Activated CD8-positive, alpha-beta memory T cell treated with anti-CD3 and anti-CD28 coated beads, Interleukin-2, amount 50 U/mL, for 4 hours (primary cell): ENCODE data around the gene PRPF18.

ENCODE experiments used
- DNase-seq: peaks from one replicate; pipeline ENCODE4 v3.0.0-alpha.2; 2020

The PRPF18 gene

DNA sequence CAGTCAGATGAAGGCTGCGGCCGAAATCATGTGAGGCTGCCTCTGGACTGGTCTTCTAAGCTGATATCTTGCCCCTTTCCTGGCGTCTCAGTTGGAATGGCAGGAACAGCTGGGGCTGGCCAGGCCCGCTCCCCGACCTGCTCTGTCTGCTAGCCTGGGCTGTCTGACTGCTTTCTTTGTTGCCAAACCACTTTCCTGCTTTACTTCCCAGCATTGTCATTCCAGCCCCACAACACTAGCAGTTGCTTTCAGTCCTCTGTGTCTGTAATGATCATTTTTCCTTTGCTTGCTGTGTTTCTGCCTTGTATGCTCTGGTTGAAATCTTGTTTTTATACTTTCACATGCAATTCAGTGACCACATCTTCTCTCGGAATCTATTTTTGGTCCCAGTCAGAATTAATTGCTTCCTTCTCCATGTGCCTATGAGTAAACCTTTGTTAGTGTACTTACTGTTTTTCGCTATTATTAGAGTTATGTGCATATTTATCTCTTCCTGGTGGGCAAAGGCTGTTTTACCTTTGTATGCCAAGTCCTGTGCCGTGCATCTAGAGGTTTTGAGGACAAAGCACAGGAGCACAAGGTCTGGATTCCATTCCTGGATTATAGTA lies 21.6 kb downstream of the PRPF18 start:
- no peak for DNase-seq

DNA sequence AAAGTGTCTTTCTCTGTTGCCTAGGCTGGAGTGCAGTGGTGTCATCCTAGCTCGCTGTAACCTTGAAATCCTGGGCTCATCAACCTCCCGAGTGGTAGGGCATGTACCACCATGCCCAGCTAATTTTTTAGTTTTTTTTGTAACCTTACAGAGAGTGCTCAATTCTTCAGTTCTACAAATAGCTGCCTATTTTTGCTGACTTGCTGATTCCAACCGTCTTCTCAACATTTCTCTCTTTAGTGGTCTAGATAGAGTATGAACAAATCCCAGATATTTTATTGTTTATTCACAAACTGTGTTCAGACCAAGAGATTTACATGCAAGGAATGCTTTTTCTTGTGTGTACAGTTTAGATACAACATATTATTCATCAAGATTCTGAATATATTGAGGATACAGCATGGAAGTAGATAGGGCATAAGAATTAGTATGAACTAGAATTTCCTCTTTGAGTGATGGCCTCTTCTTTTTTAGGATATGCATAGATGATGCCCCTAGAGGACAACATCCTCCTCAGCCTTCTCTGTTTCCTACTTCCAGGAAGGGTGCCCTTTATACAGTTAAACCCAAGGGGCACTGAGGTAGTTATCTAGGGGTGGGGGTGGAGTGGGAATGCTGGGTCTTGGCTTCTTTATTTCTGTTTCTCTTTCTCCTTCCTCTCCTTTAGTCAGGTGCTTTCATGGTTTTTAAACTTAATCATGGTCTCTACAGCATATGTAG lies 26.0 kb downstream of the PRPF18 start:
- no peak for DNase-seq

DNA sequence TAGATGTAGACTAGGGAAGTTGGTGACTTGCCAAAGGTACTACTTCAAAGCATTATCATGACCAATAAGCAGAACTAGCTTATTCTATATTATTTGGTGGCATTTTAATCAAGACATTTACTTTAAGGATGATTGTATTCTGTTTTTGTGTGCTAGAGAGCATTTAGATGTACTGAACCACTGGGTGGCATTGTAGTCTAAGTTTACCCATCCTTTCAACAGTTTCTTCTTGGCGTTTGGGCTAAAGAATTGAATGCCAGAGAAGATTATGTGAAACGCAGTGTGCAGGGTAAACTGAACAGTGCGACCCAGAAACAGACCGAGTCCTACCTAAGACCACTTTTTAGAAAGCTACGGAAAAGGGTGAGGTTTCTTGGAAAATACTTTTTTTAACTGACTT lies 26.8 kb downstream of the PRPF18 start:
- no peak for DNase-seq

DNA sequence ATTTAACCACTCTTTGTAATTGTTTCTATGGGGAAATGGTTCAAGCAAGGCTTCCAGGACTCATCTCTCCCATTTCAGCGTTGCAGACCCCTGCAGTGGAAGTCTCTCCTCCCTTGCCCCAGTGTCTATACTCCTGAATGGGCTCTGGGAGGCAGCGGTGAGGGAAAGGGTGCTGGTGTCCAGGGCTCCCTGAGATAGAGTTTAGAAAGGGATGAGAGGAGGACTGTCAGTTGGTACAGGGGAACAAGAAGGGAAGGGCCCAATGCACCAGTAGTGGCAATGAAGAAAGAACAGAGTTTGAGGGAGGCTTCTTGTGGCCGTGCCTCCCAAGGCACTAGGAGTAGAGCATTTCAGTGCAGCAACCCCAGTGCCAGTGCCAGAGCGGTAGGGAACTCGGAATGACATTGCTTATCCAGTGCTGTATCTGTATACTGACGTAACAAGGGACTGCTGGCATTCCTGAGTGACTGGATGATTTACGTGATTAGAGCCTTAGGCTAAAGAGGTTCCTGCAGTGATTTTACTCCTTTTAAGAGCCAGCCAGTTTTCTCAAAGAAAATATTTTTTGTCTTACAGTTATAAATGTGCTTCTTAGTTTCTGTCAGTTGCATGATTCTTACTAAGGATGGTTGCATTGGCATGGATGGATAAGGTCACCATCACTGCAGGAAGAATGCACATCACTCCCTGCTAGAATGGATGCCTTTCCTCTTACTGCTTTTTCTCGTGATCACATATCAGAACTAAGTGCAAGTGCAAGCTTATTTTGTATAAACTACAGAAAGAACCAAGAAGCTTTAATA lies 28.0 kb downstream of the PRPF18 start:
- DNase-seq, result no peak

DNA sequence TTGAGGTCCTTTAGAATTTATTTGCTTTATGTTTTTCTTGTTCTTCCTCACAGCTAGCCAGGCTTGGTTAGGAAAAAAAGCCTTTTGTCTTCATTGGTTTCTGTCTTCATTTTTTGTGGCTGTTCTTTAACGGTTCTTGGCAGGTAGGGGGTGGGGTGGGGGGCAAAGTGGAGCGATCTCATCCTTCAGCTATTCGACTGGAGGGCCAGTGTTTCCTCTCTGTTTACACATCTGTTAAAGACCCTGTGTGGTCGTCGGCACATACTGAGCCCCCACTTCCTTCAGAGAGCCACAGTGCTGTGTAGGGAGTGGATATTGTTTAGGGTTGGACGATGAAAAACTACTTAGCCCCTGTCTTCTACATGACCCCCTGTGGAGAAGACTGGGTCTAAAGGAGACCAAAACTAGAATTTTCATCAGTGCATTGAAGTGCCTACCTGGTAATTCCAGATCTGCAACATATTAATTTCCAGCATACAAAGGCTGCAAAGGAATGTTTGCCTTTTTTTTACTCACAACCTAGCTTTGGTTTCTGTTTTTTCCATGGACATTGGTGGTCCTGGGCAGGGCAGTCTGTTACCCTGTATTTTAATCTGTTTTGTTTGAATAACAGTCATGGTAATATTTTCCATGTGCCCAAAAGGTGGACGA lies 29.0 kb downstream of the PRPF18 start:
- no peak for DNase-seq

DNA sequence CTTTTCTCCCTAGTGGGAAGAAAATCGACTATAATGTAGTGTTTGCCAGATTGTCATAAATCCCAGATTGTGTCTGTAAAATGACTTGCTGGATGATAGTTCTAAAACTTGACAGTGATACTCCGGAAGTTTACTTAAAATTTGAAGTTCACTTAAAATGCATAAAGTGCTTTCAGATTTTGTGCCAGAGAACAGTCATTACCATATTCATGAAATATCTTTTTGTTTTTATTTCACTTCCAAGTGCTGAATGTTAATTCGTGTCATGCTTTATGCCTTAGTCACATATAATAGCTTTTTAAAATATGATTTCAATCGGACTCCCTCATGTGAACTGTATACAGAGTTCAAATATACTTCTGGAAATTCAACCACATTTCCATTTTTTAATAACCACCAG lies 30.4 kb downstream of the PRPF18 start:
- DNase-seq, result no peak

DNA sequence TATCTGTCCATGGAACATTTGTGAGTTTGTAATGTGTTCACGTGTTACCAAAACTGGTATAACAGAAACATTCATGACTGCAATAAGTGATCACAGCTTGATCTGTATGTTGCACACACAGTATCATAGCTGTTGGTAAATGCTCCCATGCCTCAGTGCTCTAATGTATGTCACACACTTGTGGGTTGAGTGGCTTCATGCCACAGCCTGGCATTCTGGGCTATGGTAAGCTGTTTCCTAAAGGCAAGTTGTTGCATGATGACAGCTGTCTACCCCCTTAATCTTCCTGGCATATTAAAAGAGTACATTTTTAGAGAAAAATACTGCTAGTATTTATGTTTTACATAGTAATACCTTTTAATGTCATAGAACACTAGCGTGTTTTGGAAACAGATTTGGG lies 35.2 kb downstream of the PRPF18 start:
- DNase-seq, result no peak

DNA sequence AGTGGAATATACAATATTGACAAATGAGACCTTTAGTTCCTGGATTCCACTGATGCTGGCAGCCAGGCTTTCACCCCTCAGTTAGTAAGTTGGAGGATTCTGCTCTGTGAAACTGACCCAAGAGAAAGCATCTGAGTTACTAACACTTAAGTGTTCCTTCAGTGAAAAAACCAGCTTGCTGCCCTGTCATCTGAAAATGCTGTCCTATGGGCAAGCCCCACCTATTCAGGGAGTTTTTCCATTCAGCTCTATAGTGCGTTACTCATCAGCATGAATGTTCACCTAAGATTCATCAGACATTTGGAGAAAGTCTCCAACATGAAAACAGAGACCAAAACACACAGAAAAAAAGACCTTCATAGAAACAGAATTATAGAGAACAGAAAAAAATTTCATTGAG lies 37.9 kb downstream of the PRPF18 start:
- DNase-seq, result no peak

DNA sequence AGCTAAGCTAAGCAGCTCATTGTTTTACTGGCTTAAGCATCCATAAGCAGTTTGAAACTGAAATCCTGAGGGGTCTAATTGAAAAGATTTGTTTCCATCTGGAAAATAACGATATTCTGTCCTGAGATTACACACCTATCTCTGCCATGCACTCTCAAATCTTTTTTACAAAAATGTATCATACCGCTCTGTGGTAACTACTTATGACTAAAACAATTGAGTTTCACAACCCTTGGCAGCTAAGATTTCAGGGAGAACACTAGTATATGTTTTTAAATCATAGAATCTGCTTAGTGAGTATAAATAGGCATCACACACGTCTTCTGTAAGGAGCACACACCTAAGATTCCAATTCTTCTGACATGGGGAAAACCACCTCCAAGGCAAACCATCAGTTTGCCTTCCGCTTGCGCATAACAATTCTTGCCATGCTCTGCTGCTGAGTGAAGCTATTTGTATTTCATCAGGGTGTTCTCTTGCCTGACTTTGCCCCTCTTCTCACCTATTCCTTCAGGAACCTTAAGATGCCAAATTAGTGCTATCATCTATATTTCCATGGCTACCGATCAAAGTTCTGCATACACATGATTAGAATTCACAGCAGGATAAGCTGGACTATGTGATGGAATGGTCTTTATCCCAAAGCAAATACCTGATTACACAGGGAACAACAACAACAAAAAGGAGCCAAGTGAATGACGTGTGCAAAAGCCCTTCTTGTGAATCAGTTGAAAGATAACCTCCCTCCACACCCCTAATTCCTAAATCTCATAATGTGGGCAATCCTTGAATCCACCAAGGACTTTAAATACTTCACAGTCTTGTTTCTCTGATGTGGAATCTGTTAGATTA lies 40.9 kb downstream of the PRPF18 start:
- DNase-seq, result no peak

DNA sequence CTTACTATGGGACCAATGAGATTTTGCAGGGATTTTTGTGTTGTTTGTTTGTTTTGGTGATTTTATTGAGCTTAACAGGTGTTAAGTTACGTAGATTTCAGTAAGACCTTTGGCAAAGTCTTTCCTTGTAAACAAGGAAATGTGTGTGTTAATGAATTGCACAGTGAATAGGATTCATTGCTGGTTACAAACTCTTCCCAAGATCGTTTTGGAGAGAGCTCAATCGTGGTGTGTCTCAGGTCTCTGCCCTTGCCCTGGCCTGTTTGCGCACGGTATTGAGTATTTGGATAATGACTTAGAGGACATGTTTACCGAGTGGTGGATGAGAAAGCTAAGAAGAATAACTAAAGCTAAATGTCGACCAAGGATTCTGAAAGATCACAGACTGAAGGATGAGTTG lies 41.9 kb downstream of the PRPF18 start:
- no peak for DNase-seq

DNA sequence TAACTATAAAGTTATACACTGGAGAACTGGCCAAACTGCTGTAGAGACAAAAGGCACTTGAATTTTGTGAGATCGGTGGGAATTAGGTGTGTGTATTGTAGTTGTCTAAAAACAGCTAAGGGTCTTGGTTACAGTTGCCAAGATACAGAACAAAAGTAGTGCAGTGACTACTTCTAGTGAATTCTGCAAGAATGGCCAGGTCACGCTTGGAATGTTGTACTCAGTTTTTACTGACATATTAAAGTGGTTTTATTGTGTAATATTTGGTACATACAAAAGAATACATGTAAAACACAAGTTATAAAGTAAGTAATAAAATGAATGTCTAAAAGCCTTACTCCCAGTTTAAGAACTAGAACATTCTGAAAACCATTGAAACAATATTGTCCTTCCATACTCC lies 42.4 kb downstream of the PRPF18 start:
- DNase-seq, result no peak

DNA sequence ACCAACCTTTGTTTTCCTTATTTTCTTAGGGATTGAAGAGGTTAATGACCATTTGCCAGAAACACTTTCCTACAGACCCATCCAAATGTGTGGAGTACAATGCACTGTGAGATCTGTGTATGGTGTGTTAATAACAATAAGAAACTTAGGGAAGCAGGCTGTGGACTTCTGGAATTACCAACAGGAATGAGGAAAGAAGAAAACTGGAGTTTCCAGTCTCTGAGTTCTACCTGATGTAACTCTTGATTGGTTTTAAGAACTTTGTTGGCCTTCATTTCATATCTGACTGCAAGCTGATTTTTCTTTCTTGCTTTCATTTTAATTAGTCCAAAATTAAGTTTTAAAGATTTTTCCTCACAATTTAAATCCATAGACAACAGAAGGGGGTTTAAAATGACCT lies 43.5 kb downstream of the PRPF18 start:
- no peak for DNase-seq

DNA sequence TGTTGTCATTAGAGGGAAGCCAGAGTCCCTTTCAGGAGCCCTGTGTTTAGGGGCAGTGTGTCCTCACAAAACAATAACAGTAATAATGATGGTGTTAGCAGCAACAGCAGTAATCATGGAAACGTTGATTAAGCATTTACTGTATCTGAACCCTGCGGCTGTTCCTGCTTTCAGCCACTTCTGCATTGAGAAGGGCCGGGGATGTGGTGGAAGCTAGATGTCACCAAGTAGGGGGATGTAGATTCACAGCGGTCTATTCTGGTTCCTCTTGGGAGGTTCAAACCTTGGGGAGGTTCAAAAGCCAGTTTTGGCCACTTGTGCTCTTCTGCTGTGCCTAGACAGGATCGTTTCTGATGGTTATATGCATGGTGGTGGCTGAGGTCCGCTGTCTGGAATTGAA lies 44.8 kb downstream of the PRPF18 start:
- DNase-seq, result no peak

DNA sequence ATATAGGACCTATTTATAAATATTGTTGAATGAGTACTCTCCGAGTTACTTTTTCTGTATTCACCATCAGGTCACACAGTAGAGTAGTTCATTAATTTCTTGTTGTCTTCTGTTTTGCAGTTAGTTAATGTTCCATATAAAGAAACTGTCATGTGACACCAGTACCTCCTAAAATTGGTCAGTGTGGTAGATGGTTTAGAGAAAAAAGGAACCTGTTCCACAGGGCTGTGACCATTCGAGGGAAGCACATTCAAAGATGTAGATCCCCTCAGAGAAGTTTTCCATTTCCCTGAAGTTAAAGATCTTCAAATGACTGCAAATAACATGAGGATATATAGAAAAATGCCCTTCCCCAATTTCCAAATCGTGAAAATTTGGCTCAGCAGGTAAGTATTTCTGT lies 45.7 kb downstream of the PRPF18 start:
- no peak for DNase-seq

DNA sequence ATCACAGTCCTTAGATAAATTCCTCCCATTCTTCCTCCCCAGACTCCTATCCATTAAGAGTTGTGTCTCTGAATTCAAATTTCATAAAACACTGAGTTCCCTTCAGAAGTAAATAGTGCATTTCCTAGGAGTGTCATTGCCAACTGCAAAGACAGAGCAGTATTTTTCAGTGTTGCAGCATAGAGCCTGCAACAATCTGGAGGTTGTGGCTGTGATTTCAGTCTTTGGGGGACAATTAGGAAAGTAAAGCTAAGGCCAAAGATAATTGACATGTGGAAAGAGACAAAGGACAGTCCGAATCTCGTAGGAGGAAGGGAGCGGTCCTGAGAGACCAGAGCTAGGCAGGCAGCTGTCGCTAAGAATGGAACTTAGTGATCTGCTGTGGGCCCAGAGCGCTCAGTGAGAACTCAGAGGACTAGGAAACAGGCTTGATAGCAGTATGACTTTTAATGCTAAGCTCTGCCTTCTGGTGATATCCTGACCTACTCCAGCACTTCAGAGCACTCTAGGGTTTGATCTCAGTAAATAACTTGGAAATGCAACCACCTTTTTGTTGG lies 46.2 kb downstream of the PRPF18 start:
- DNase-seq, result no peak

DNA sequence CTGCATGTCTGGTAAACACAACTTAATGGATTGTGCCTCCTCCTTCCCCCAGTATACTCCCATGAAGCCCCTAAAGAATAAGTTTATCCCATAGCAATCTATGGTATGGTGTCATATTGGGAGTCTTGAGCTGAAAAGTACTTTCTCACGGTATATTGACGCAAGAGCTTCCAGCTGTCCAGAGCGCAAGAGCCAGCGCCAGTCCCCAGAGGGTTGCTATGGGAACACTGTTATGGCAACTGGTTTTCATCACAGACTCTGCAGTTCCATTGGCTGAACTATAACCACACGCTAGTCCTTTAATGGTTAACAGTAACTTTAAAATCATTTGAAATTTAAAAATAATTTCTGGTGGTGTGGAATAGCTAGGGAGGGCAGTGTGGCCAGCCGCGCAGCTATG lies 46.9 kb downstream of the PRPF18 start:
- no peak for DNase-seq

DNA sequence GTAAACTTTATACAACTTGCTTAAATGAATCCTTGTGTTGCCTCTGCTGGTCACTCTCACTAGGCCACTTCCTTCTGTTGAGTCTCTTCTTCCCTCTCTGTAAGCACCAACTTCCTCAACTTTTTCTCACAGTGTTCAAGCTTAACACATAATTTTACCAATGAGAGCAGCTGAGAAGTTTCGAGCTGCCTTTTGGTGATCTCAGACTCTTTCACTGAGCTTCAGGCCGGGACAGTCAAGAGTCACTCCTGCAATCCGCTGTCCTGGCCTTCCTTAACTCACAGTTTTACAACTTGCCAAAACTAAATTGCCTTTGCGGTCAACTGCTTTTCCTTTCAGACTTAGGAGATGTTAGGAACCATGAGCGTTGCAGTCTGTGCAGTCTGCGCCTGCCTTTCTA lies 47.4 kb downstream of the PRPF18 start:
- DNase-seq, result no peak

DNA sequence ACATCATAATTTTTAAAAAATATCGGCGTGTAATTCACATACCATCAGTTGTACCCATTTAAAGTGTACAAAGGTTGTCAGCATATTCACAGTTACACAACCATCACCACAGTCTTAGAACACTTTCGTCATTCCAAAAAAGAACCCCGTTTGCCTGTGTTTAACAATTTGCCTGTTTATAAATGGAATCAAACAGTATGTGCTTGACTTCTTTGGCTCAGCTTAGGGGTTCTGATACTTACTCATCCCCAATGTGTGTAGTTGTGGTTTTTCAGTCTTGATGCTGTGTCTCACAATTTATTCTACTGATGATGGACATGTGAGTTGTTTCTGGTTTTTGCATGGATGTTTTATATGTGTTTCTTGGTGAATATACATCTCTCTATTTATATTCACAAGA lies 50.0 kb downstream of the PRPF18 start:
- DNase-seq, result no peak

DNA sequence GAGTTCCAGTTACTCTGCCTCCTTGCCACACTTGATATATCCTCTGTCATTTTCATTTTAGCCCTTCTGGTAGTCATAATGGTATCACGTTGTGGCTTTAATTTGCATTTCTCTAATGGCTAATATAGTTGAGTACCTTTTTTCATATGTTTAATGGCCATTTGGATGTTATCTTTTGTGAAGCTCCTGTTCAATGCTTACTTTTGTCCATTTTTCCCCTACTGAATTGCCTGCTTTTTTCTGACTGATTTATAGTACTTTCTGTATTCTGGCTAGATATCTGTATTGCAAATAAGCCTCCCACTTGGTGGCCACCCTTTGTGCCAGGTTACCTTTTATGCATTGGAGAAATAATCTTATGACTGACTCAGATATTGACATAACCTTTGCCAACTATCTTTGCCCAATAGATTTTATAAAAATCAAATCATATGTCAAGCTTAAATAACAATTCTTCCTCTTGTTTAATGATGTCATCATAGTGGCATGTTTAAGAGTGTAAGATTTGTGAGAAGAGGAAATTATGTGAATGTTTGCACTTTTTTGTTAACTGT lies 50.6 kb downstream of the PRPF18 start:
- DNase-seq, result no peak

DNA sequence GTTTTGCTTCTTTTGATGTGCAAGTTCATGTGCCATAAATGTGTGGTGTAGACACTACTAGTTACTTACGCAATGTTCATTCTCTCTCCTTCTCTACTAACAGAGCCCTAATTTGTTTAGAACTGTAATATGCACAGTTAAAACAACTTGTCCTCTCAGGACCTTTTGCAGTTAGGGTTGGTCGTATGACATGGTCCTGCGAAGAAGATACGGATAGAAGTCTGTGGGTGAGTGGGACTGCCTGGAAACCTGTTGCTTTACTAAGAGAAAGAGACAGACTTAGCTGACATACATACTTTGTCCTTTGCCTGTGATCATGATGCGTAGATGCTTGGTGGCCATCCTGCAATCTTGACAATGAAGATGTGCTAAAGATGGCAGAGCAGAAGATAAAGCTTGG lies 51.1 kb downstream of the PRPF18 start:
- no peak for DNase-seq

DNA sequence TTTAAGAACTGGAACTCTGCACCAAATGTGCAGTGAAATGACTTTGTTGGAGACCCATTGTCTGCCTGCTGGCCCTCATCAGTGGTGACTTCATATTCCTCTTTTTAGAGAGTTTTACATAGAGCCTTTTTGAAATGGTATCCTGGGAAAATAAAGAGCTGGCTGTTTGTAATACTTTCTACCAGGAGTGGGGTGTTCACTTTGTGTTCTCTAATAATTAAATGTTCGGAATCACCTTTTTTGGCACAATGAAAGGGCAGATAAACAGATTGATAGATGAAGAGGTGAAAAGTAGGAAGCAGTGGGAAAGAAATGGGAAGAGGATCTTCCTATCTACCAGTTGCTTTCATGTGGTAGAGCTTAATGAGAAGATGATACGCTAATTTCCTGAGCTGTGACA lies 55.5 kb downstream of the PRPF18 start:
- DNase-seq, result no peak

DNA sequence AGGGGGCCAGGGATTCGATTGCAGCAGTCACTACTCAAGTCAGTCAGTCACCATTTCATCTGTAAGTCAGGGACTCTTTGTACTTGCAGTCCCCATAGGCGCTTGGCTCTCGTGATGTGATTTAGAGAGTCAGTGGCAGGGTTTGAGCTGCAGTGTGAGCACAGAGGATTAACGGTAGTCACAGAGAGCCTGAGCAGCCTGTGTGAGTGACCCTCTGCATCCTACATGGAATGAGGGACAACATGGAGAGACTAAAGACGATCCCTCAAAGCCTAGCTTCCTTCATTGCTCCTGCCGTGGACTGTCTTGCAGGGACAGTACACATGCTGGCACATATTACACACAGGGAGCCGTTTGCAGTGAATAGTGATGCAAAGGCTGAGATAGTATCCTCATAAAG lies 56.3 kb downstream of the PRPF18 start:
- no peak for DNase-seq
